Right lobe of liver (tissue), 4 donors: ENCODE results near the gene ZCCHC24.

Experiments
- CTCF ChIP-seq, 4 donors: fragments of 200-600 bp in 3 of 4; fragments of 450-650 bp in 1 of 4; IDR thresholded peaks; one replicate each; pipeline versions ENCODE4 v1.5.1 to v1.8.0; 2016 to 2022; ENCODE audit warnings: antibody characterized with exemption in 4 of 4, mild to moderate bottlenecking in 2 of 4
- POLR2A ChIP-seq: fragments of 450-650 bp; IDR thresholded peaks from one replicate; pipeline ENCODE4 v1.6.1; 2017; ENCODE audit warnings: antibody characterized with exemption, mild to moderate bottlenecking
- donor health status: DM: no; HTN: no; CAD: no.
- donor health status: DM: no; HTN: no; CAD: no.
- donor health status: DM: no; HTN: yes; CAD: no.

- TF ChIP-seq CTCF (IDR thresholded peaks at IDR 0.05), result no peak
- TF ChIP-seq POLR2A, result no peak
Observed at GRCh38 chr10:79383974-79384606, 61.3 kb downstream of the ZCCHC24 start.
